ENCODE data around the gene DAGLA. TPM values are rescaled to one million over a fixed set of nuclear protein-coding genes. Genes with fewer than 3 reads are reported as not detected.

Gene DAGLA
- total and polyA plus RNA-seq, 2 of the 13 experiments (the other 11 are each of a cell fraction or from before 2014, with no cell fraction given) = 2.6 to 3.9 TPM

DNA sequence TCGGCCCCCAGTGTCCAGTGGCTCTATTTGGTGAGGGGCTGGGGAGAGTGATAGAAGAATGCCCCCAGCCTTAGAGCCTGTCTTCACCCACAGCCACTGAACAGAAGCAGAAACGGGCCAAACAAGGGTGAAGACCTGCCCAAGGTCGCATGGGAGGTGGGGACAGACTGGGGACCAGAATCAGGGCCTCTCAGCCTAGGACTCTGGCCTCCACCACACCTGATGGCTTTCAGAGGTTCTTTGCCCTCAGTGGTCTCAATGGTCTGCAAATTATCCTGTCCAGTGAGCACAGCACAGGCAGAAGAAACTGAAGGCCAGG, 67.7 kb downstream of the DAGLA start (continued):
- TF ChIP-seq, protein P1, sequence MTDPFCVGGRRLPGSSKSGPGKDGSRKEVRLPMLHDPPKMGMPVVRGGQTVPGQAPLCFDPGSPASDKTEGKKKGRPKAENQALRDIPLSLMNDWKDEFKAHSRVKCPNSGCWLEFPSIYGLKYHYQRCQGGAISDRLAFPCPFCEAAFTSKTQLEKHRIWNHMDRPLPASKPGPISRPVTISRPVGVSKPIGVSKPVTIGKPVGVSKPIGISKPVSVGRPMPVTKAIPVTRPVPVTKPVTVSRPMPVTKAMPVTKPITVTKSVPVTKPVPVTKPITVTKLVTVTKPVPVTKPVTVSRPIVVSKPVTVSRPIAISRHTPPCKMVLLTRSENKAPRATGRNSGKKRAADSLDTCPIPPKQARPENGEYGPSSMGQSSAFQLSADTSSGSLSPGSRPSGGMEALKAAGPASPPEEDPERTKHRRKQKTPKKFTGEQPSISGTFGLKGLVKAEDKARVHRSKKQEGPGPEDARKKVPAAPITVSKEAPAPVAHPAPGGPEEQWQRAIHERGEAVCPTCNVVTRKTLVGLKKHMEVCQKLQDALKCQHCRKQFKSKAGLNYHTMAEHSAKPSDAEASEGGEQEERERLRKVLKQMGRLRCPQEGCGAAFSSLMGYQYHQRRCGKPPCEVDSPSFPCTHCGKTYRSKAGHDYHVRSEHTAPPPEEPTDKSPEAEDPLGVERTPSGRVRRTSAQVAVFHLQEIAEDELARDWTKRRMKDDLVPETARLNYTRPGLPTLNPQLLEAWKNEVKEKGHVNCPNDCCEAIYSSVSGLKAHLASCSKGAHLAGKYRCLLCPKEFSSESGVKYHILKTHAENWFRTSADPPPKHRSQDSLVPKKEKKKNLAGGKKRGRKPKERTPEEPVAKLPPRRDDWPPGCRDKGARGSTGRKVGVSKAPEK (CRISPR knock-in tag; IDR thresholded peaks at IDR 0.05; ENCODE audit: borderline replicate concordance) = no peak
- TF ChIP-seq ZNF720 (CRISPR knock-in tag; IDR thresholded peaks at IDR 0.05) (no peak), SMAD3 (CRISPR knock-in tag; IDR thresholded peaks at IDR 0.05) (no peak), HNF4A (CRISPR knock-in tag; IDR thresholded peaks at IDR 0.05) (no peak; the same call in 1 of the 2 replicates), TMF1 (CRISPR knock-in tag; IDR thresholded peaks at IDR 0.05; ENCODE audit: low read depth) (no peak), RAD51 (IDR thresholded peaks at IDR 0.05; ENCODE audit: borderline replicate concordance) (no peak), RFX3 (CRISPR knock-in tag; IDR thresholded peaks at IDR 0.05) (no peak), ZNF264 (CRISPR knock-in tag; IDR thresholded peaks at IDR 0.05) (no peak), KLF9 (CRISPR knock-in tag; IDR thresholded peaks at IDR 0.05; ENCODE audit: low read depth) (no peak), MYNN (CRISPR knock-in tag; IDR thresholded peaks at IDR 0.05; ENCODE audit: low read depth) (no peak), MED13 (CRISPR knock-in tag; IDR thresholded peaks at IDR 0.05) (no peak), ATRX (CRISPR knock-in tag; IDR thresholded peaks at IDR 0.05; ENCODE audit: borderline replicate concordance) (no peak), ERF (CRISPR knock-in tag; IDR thresholded peaks at IDR 0.05) (no peak), HDAC1 (CRISPR knock-in tag; IDR thresholded peaks at IDR 0.05) (no peak), ZFAT (CRISPR knock-in tag; conservative IDR thresholded peaks at IDR 0.05) (no peak), PCBP2 (optimal IDR thresholded peaks at IDR 0.05; ENCODE audit: low read depth, low read length, poor library complexity, severe bottlenecking) (no peak), RFX1 (IDR thresholded peaks at IDR 0.05) (no peak)
- TF ChIP-seq, protein P2, sequence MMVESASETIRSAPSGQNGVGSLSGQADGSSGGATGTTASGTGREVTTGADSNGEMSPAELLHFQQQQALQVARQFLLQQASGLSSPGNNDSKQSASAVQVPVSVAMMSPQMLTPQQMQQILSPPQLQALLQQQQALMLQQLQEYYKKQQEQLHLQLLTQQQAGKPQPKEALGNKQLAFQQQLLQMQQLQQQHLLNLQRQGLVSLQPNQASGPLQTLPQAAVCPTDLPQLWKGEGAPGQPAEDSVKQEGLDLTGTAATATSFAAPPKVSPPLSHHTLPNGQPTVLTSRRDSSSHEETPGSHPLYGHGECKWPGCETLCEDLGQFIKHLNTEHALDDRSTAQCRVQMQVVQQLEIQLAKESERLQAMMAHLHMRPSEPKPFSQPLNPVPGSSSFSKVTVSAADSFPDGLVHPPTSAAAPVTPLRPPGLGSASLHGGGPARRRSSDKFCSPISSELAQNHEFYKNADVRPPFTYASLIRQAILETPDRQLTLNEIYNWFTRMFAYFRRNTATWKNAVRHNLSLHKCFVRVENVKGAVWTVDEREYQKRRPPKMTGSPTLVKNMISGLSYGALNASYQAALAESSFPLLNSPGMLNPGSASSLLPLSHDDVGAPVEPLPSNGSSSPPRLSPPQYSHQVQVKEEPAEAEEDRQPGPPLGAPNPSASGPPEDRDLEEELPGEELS (CRISPR knock-in tag; IDR thresholded peaks at IDR 0.05) = no peak
- TF ChIP-seq, protein P3, sequence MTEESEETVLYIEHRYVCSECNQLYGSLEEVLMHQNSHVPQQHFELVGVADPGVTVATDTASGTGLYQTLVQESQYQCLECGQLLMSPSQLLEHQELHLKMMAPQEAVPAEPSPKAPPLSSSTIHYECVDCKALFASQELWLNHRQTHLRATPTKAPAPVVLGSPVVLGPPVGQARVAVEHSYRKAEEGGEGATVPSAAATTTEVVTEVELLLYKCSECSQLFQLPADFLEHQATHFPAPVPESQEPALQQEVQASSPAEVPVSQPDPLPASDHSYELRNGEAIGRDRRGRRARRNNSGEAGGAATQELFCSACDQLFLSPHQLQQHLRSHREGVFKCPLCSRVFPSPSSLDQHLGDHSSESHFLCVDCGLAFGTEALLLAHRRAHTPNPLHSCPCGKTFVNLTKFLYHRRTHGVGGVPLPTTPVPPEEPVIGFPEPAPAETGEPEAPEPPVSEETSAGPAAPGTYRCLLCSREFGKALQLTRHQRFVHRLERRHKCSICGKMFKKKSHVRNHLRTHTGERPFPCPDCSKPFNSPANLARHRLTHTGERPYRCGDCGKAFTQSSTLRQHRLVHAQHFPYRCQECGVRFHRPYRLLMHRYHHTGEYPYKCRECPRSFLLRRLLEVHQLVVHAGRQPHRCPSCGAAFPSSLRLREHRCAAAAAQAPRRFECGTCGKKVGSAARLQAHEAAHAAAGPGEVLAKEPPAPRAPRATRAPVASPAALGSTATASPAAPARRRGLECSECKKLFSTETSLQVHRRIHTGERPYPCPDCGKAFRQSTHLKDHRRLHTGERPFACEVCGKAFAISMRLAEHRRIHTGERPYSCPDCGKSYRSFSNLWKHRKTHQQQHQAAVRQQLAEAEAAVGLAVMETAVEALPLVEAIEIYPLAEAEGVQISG (CRISPR knock-in tag; IDR thresholded peaks at IDR 0.05) = 0 out of 2 replicates have a peak, but pooled peaks have one; percentile 2
- TF ChIP-seq, protein P4, sequence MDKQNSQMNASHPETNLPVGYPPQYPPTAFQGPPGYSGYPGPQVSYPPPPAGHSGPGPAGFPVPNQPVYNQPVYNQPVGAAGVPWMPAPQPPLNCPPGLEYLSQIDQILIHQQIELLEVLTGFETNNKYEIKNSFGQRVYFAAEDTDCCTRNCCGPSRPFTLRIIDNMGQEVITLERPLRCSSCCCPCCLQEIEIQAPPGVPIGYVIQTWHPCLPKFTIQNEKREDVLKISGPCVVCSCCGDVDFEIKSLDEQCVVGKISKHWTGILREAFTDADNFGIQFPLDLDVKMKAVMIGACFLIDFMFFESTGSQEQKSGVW (CRISPR knock-in tag; IDR thresholded peaks at IDR 0.05; ENCODE audit: borderline replicate concordance) = no peak
- TF ChIP-seq, protein P5, sequence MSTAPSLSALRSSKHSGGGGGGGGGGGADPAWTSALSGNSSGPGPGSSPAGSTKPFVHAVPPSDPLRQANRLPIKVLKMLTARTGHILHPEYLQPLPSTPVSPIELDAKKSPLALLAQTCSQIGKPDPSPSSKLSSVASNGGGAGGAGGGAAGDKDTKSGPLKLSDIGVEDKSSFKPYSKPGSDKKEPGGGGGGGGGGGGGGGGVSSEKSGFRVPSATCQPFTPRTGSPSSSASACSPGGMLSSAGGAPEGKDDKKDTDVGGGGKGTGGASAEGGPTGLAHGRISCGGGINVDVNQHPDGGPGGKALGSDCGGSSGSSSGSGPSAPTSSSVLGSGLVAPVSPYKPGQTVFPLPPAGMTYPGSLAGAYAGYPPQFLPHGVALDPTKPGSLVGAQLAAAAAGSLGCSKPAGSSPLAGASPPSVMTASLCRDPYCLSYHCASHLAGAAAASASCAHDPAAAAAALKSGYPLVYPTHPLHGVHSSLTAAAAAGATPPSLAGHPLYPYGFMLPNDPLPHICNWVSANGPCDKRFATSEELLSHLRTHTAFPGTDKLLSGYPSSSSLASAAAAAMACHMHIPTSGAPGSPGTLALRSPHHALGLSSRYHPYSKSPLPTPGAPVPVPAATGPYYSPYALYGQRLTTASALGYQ (CRISPR knock-in tag; IDR thresholded peaks at IDR 0.05) = no peak
